Measurements from ENCODE around the gene SLC16A3.

The SLC16A3 gene

DNA sequence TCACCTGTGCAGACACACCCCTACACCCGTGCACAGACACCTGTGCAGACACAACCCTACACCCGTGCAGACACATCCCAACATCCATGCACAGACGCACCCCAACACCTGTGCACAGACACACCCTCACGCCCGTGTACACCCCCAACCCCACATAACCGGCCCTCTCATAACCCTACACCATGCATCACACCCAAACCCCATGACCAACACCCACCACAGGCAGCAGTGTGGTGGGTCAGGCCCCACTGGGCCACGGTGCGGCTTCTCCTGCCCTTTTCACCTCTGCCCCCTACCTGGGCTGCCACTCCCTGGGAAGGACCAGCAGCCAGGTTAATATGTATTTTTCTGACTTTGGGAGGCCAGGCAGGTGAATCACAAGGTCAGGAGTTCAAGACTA lies 4.2 kb upstream of the SLC16A3 start:
- no peak overlapping the region for H3K4me3 ChIP-seq (ENCODE audit: low read length)
- no peak for TF ChIP-seq ZNF274 (IDR thresholded peaks at IDR 0.05; ENCODE audit: low read depth, low read length)

- TF ChIP-seq ZNF274 (IDR thresholded peaks at IDR 0.05; ENCODE audit: low read depth, low read length) = no peak
- no peak overlapping the region for H3K4me3 ChIP-seq (ENCODE audit: low read length)
Observed at GRCh38 chr17:82225368-82226029, 3.3 kb upstream of the SLC16A3 start.

DNA sequence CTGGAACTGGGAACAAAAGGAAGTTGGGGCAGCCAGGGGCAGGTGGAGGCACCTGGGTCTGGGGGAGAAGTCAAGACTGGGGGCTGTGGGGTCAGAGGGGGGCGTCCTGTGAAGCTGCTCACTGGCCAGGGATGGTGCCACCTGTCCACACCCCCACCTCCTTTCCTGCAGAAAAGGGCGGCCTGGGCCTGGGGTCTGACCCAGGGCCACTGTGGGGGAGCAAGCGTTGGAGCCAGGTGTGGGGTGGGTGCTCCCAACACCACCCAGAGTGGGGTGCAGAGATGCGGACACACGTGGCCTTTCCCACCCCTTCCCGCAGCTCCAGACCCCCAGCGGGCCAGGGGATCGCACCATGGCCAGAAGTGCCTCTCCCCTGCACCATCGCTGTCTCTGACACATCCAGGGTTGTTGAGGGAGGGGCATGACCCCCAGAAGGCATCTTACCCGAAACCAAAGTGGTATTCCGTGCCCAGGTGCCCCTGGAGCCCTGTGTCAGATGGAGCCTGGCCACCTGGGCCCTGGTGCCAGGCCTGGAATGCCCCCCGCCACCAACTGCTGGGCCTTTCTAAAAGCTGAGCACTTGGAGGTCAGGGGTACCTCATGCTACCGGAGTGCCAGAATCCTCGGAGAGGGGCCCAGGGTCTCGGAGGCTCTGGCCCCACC lies 2.6 kb upstream of the SLC16A3 start:
- no peak overlapping the region for H3K4me3 ChIP-seq (ENCODE audit: low read length)
- TF ChIP-seq ZNF274 (IDR thresholded peaks at IDR 0.05; ENCODE audit: low read depth, low read length) = no peak

DNA sequence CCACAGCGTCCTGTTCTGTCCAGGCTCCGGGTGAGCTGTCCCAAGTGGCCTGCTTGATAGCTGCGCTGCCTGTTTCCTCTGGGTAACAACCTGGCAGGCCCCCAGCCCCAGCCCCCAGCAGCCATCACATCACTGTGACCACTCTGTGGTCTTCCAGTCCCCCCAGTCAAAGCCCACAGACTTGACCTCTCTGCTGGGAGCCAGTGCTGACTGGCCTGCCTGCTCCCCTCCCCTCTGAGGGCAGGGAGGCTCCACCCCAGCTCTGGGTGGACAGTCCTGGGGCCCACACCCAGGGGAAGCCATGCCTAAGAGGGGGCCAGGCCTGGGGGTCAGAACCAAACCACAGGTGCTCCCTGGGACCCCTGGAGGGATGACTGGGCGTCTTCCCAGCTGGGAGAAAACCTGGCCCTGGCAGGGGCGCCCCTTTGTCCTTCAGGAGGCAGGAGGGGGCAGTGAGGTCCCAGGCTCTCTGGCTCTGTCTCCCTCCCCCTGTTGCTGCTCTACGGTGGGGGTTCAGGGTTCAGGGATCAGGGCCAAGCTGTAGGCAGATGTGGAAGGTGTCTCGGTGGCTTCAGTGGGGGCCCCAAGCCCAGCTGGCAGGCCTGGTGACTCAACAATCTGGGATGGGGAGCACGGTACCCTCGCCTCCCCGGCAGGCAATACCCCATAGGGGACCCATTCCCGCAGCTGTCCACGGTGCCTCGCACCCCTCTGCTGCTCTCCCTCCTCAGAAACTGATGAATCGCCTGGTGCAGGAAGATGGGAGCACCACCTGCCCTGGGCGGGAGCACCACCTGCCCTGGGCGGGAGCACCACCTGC lies 1.8 kb upstream of the SLC16A3 start:
- no peak overlapping the region for H3K4me3 ChIP-seq (ENCODE audit: low read length)
- no peak for TF ChIP-seq ZNF274 (IDR thresholded peaks at IDR 0.05; ENCODE audit: low read depth, low read length)

- H3K4me3 ChIP-seq (ENCODE audit: low read length) = peak overlapping the region; percentile 74; the same call in 1 of the 2 replicates
Observed at GRCh38 chr17:82227629-82228277, 1.1 kb upstream of the SLC16A3 start.

GRCh38 chr17:82228278-82228841 lies 482 bp upstream of the SLC16A3 start:
- TF ChIP-seq ZNF274 (IDR thresholded peaks at IDR 0.05; ENCODE audit: low read depth, low read length) = no peak
- peak overlapping the region; percentile 74; the same call in 1 of the 2 replicates for H3K4me3 ChIP-seq (ENCODE audit: low read length)

More at GRCh38 chr17:82227629-82228277, 1.1 kb upstream of the SLC16A3 start:
- TF ChIP-seq ZNF274 (IDR thresholded peaks at IDR 0.05; ENCODE audit: low read depth, low read length) = no peak

GRCh38 chr17:82229698-82230608 lies 1.1 kb downstream of the SLC16A3 start:
- peak overlapping the region; percentile 74; the same call in 1 of the 2 replicates for H3K4me3 ChIP-seq (ENCODE audit: low read length)
- TF ChIP-seq ZNF274 (IDR thresholded peaks at IDR 0.05; ENCODE audit: low read depth, low read length) = no peak

- peak overlapping the region; percentile 34; the same call in 1 of the 2 replicates for H3K4me3 ChIP-seq (ENCODE audit: low read length)
- TF ChIP-seq ZNF274 (IDR thresholded peaks at IDR 0.05; ENCODE audit: low read depth, low read length) = no peak
Observed at GRCh38 chr17:82230609-82231311, 1.9 kb downstream of the SLC16A3 start.

DNA sequence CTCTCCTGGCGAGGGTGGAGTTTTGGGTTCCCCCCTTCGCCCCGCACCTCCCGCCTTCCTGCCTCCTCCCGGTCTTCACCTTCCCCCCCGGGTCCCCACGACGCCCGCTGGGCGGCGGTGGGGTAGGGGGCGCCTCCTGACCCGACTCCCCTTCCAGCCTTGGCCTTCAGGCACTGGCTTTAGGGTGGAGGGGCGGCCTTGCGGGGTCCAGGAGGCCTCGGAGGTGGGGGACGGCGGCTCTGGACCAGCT lies 2.4 kb downstream of the SLC16A3 start:
- no peak for TF ChIP-seq ZNF274 (IDR thresholded peaks at IDR 0.05; ENCODE audit: low read depth, low read length)
- peak overlapping the region; percentile 34; the same call in 1 of the 2 replicates for H3K4me3 ChIP-seq (ENCODE audit: low read length)

GRCh38 chr17:82231562-82232321 lies 2.9 kb downstream of the SLC16A3 start:
- TF ChIP-seq ZNF274 (IDR thresholded peaks at IDR 0.05; ENCODE audit: low read depth, low read length) = no peak
- peak overlapping the region; percentile 34; the same call in 1 of the 2 replicates for H3K4me3 ChIP-seq (ENCODE audit: low read length)

- H3K4me3 ChIP-seq (ENCODE audit: low read length) = no peak overlapping the region
- TF ChIP-seq ZNF274 (IDR thresholded peaks at IDR 0.05; ENCODE audit: low read depth, low read length) = no peak
Observed at GRCh38 chr17:82232322-82232820, 3.5 kb downstream of the SLC16A3 start.

Measured in GM08714 (cell line).